HG03175 (cell line): Measurements from ENCODE around the gene MUC5B.

Source experiments
- ATAC-seq: cut with Tn5 transposase; IDR thresholded peaks from one replicate; pipeline ENCODE4 v1.9.1; 2021; ENCODE audit warnings: mild to moderate bottlenecking, moderate library complexity; ENCODE audit not compliant: unreplicated experiment

Gene MUC5B

DNA sequence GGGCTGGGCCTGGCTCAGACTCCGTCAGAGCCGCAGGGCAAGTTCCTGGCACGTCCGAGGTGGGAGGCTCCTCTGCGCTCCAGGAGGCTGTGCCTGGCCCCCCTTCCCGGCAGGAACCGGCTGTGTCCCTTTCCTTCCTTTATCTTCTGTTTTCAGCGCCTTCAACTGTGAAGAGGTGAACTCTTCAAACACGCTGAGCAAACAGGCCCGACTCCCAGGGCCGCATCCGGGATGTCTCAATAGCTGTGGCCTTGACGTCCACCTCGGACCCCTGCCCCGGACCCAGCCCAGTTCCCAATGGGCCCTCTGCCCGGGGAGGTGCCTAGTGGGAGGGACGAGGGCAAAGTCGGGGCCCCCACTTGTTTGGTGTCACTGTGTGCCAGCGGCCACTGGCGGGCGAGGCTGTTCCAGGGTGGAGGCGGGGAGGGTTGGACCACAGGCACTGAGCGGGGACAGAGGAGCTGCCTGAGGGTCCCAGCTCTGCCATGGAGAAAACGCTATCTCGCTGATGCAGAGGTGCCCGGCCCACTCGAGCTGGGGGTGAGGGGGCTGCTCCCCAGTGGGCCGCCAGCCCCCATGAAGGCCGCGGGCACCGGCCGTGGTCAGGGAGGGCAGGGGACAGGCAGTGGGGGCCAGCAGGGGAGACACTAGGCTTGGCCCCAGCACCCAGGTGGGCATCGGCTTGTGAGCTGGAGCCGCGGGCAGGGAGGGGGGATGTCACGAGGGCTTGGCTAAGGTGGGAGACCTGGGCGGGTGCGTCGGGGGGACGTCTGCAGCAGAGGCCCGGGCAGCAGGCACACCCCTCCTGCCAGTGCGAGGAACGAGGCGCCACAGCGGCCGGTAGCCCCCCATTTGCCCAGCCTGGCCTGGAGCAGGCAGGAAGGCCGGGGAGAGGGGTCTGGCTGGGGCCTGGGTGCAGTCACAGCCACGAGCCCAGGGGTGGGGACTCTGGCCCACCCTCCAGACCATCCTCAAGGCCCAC, 2.7 kb upstream of the MUC5B start:
- no peak for ATAC-seq

DNA sequence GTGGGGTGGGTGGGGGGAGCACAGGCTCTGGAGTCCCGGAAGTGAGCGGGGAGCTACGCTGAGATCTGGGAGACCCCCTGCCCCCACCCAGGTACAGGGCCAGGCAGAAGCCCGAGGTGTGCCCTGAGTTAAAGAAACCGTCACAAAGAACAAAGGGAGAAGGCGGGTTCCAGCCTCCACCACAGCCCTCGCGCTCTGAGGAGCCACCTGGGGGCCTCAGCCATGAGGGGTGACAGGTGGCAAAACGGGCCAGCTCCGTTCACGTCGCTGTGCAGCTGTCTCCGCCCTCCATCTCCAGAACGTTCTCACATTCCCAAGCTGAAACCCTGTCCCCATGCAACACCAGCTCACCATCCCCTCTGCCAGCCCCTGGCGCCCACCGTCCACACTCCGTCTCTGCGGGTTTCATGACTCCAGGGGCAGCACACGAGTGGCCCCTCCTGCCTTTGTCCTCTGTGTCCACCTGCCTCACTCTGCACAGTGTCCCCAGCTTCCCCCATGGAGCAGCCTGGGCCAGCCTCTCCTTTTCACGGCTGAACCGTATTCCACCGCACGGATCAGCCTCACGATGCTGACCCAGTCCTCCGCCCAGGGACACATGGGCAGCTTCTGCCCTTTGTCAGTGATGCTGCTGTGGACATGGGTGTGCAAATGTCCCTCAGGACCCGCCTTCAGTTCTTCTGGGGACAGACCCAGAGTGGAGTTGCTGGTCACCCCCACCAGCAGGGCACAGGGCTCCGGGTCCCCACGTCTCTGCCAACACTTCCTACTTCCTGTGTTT, 1.7 kb upstream of the MUC5B start:
- no peak for ATAC-seq

DNA sequence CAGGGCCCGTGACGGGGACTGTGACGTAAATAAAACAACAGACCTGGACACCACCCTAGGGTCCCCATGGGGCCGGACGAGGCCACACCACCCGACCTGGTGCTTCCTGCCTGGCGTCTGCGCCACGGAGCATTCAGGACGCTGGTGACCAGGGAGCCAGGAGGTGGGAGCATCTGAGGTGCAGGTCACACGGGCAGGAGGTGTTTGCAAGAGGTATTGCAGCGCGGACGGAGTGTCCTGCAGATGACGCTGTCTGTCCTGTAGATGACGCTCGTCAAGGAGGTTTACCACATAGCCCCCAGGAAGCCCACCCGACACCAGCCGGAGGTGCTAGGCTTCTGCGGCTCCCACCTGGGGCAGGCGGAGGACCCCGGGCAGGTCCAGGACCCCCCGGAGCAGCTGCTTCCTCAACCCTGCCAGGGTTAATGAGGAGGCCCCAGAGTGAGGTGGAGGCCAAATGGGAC, 986 bp upstream of the MUC5B start:
- no peak for ATAC-seq

DNA sequence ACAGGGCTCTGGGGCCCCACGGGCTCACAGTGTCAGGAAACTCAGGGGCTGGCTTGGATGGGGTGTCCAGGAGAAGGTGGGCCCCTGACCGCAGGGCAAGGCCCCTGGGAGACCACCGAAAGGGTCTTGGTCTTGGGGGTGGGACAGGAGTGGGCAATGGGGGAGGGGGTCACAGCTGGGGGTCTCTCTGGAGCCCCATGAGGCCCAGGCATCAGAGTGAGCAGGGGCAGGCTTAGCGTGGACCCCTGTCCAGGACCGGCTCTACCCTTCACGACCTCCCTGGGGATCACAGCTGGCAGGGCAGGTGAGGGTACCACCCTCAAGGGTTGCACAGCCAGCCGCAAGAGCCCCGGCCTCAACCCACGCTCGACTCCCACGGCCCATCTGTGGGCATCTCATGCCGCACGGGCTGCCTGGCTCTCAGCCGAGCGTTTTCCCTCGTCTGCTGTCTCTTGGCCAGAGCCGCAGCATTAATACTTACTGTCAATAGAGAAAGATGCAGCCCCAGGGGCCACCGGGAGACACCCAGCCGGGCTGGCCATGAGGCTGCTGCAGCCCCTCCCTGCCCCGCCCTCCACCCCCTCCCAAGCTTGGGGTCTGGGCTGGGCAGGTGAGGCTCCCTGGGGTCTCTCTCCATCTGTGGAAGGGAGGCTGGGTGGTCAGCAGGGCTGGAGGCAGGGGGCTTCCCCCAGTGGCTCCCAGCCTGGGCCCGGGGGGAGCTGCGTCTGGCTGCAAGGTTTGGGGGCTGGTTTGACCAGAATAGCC, 662 bp downstream of the MUC5B start:
- ATAC-seq, result no peak

DNA sequence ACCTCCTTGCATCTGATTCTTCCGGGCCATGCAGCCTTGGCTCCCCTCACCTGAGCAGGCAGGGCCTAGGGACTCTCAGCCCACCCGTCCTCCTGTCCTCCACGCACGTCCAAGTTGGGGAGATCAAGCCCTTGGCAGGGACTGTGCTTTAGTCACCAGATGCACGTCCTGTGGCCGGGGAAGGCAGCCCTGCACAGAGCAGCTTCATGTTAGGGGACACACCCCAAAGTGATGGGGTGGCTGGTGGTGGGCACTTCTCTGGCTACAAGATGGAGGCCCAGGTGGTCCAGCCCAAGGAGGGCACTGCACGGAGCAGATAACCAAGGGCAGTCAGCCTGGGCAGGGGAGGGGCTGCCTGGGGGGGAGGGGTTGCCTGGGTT, 1.2 kb downstream of the MUC5B start:
- no peak for ATAC-seq

DNA sequence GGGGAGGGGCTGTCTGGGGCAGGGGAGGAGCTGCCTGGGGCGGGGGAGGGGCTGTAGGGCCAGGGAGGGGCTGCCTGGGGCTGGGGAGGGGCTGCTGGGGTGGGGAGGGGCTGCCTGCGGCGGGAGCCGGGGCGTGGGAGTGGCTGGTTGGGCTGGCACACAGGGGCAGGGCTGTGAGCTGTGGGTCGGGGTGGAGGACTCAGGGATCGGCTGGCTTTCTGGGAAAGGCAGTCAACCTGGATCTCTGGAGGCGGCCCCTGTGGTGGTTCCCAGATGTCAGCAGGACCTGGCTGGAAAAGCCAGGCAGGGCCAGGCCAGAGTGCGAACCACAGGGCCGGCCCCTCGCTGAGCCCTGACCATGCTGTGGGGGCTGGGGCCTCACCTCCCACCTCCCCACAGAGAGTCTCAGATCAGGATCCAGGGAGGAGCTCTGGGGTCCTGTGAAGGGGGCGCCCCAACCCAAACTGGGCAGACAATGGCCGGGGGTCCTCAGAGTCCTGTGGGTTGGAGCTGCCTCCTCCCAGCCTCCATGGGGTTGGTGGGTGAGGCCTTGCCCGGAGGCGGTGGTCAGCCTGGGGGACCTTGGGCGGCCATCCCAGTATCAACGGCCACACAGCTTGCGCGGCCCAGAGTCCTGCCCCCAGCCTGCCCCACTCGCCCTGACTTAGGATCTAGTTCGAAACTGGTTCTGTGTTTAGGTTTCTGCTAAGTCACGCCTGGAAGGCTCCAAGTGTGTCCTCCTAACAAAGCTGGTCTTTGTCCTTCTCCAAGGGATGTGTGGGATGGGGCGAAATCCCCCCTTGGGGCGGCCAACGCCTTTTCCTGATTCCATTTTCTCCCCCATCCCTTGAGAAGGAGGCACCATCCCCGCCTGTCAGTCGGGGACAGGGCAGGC, 1.9 kb downstream of the MUC5B start:
- no peak for ATAC-seq

DNA sequence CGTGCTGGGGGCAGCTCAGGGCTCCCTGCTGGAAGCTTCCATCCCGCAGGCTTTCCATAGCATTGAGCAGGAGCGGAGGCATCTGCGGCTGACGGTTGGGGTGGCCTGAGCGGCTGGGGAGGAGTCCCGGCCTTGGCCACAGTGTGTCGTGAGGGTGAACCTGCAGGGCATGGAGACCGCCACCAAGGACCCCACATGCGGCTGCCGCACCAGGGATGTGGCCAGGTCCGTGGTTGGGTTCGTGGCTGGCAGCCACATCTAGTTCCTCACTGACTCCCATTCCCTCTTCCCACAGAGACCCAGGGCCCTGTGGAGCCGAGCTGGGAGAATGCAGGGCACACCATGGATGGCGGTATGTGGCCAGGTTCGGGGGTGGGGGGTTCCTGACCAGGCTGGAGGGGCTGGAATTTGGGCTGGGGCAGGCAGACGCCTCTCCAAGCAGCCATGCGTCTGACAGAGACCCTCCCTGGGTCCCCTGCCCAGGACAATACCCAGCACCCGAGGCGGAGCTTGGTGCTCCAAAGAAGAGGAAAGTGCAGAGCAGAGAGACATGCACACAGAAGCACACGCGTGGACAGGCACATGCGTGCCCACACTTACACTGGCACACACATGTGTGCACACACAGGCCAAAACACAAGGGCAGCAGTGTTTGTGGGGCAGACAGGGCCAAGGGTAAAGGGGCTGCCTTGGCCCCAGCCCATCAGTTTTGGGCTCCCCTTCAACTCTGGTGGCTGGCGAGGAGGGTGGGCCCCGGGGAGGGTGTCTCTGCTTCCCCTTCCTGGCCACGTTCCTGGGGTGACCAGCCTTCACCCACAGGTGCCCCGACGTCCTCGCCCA, 2.7 kb downstream of the MUC5B start:
- no peak for ATAC-seq

DNA sequence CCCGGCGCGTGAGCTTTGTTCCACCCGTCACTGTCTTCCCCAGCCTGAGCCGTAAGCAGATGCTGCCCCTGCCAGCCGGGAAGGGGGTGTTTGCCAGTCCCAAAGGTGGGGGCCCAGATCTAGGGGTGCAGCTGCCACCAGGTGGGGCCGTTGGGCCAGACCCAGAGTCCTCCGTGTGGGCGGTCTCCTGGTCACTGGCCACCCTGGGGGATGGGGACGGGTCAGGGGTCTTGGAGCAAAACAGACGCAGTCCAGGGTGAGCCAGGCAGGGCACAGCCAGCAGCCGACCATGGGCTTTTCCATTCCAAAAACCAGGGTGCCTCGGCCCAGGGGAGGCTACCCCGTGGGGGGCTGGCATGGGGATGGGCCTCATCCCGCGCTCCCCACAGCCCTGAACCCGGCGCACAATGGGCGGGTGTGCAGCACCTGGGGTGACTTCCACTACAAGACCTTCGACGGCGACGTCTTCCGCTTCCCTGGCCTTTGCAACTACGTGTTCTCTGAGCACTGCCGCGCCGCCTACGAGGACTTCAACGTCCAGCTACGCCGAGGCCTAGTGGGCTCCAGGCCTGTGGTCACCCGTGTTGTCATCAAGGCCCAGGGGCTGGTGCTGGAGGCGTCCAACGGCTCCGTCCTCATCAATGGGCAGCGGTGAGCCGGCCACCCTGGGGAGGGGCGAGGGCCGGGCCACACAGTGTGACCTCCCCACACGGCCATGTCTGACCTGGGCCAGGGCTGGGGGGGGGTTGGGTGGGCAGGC, 3.5 kb downstream of the MUC5B start:
- ATAC-seq, result no peak

DNA sequence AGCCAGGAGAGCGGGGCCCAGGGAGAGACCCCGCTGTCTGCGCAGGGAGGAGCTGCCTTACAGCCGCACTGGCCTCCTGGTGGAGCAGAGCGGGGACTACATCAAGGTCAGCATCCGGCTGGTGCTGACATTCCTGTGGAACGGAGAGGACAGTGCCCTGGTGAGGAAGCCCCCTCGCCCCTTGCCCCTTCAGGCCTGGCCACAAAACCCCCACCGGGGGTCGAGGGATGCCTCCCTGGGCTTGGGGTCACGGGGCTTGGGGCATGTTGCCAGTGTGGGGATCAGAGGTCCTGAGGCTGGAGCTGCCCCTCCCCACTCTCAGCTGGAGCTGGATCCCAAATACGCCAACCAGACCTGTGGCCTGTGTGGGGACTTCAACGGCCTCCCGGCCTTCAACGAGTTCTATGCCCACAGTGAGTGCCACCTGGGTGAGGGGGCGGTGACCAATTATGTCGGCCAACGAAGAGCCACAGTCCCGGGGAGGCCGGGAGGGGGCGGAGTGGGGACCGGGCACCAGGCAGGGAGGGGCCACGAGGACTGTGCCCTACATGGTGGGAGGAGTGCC, 4.2 kb downstream of the MUC5B start:
- ATAC-seq, result no peak

DNA sequence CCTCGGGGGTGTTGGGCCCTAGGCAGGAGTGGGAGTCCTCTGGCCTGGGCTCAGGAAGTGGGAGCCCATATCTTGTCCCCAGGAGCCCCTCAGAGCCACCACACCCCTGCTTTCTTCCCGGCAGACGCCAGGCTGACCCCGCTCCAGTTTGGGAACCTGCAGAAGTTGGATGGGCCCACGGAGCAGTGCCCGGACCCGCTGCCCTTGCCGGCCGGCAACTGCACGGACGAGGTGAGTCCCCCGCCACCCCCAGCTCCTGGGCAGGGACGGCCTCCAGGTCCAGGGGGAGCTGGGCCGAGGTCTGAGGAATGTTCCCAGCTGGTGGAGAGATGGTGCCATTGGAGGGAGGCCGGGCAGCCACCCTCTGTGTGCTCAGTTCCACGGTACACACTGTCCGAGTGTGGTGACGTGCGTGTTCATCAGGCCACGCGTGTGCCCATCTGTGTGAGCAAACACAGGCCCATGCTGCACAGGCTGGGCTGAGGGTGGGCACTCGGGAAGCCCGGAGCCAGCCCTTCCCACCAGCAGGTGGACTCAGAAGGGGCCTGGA, 4.8 kb downstream of the MUC5B start:
- no peak for ATAC-seq

DNA sequence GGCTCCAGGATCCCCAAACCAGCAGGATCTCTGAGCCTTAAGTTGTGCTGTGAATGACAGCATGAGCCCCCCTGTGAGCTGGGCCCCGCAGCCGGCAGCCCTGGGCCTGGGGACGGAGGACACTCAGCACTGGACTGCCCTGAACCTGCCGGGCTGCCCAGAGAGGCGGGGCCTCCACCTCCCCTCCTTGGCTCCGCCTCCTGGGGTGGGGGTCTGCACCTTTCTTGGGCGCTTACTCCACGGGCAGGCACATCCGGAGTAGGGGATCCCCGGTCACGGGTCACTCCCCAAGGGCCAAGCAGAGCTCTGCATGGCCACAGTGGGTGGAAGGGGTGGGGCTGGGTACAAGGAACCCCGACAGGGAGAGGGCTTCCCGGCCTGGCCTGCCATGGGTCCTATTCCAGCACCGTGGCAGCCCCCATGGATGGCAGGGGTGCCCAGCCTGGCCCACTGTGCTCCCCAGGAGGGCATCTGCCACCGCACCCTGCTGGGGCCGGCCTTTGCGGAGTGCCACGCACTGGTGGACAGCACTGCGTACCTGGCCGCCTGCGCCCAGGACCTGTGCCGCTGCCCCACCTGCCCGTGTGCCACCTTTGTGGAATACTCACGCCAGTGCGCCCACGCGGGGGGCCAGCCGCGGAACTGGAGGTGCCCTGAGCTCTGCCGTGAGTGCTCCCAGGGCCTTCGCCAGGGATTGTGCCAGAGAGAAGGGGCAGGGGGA, 5.4 kb downstream of the MUC5B start:
- ATAC-seq, result no peak

DNA sequence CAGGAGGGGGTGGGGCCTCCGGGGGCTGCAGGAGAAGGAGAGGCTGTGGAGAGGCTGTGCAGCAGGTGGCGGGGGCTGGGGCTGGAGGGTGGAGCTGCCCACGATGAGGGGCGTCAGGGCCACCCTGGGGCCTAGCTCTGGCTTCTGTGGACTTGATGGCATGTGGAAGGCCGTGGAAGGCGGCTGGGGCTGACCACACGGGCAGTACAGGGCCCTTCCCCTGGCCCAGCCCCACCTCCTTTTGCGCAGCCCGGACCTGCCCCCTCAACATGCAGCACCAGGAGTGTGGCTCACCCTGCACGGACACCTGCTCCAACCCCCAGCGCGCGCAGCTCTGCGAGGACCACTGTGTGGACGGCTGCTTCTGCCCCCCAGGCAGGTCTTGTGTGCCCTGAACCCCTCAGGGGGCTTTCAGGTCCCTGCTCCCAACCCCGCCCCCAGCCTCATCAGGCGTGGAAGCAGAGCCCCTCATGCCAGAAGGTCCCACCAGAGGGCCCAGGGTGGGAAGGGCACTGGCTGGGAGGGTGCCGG, 6.1 kb downstream of the MUC5B start:
- ATAC-seq, result no peak

DNA sequence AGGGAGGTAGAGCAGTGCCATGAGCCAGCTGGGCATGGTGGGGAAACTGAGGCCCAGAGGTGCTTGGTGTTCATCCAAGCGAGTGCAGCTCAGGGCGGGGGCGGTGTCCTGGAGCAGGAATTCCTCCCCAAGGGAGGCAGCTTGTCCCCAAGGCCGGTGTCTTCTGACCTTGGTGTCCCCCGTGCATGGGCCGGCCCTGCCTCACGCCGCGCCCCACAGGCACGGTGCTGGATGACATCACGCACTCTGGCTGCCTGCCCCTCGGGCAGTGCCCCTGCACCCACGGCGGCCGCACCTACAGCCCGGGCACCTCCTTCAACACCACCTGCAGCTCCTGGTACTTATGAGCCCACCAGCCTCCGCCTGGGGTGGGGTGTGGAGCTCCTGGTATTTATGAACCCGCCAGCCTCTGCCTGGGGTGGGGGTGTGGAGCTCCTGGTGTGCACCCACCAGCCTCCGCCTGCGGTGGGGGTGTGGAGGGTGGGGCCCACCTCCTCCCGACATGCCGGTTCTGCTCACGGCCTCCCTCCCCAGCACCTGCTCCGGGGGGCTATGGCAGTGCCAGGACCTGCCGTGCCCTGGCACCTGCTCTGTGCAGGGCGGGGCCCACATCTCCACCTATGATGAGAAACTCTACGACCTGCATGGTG, 6.7 kb downstream of the MUC5B start:
- ATAC-seq, result no peak

DNA sequence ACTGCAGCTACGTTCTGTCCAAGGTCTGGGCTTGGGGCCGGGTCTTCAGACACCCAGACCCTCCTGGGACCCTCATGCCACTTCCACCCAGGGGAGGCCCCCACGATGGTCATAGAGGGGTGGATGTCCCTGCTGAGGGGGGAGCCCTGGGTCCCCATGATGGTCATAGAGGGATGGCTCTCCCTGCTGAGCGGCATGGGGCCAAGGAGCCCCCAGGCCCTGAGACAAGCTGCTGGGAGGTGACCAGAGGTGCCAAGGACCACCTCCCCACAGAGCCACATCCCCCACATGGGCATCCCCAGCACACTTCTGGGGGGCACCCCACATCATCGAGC, 7.2 kb downstream of the MUC5B start:
- no peak for ATAC-seq

DNA sequence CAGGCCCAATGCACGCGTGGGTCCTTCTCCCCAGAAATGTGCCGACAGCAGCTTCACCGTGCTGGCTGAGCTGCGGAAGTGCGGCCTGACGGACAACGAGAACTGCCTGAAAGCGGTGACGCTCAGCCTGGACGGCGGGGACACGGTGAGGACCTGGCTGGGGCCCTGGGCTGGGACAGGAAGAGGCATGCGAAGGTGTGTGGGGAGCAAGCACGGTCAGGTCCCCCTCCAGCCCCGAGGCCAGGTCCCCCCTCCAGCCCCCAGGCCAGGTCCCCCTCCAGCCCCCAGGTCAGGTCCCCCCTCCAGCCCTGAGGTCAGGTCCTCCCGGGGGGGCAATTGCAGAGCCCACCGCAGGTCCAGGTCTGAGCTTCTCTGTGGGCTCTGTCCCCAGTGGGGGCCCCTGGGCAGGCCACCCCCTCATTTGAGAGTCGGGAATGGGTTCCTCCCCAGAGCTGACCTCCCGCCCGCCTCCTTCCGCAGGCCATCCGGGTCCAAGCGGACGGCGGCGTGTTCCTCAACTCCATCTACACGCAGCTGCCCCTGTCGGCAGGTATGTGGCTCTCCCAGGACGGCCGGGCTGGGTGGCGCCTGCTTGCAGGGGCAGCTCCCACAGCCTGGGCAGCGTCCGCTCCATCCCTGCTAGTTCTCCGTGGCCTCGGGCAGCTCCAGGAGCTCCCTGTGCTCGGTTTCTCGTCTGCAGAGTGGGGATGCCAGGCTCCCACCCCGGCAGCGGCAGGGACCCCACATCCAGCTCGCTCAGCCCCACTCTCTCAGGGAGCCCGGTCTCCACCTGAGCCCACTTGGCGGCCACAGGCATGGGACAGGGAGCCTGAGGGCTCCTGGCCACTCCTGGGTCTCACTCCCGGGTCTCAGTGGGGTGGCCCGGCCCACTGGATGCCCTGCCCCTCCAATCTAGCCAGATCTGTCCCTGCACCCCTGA, 7.9 kb downstream of the MUC5B start:
- no peak for ATAC-seq
